ENCODE data around the gene CTSC. TPM values are rescaled to one million over a fixed set of nuclear protein-coding genes. Genes with fewer than 3 reads are reported as not detected.
"Not testable (repeated sequence)": the region's sequence is repeated elsewhere in the genome, so short reads cannot be mapped to it uniquely, and the experiment has no call there.

CTSC gene
- total RNA-seq, 1 donor from 2014 or later = 37.1 TPM

DNA sequence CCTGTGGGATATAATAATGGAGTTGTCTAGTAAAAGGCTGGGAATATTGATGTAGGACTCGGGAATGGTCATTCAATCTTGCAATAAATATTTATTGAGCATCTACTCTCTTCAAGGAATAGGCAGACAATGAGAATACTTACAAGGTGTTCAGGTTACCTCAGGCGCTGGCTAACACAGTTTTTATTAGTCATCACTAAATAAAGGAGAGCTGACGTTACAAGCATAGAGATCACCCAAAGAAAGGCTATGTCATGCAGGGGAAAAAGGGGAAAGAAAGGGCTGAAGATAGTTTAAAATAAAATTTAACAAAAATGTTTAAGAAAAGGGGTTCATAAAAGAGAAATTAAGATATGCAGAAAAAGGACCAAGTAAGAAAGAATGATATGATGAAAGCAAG is 15.8 kb upstream of the CTSC start:
- DNase-seq (ENCODE audit: low read depth) = no peak

DNA sequence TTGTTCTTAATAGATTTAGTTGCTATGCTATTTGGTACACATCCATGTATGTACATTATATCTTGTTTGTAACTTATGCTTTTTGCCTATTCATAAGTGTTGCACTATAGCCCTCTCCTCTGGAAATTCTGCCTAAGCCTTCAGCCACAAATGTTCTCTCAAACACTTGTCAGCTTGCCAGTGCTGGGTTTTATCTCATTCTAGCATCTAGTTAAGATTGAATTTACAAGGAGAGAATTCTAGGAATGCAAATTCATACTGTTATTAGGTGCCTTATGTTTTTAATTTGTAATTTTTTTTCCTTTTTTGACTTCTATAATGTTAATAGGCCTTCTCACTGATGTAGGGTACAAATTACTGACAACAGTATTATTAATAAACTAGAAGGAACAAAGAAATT is 14.6 kb upstream of the CTSC start:
- peak; percentile 43 for DNase-seq (ENCODE audit: low read depth)

DNA sequence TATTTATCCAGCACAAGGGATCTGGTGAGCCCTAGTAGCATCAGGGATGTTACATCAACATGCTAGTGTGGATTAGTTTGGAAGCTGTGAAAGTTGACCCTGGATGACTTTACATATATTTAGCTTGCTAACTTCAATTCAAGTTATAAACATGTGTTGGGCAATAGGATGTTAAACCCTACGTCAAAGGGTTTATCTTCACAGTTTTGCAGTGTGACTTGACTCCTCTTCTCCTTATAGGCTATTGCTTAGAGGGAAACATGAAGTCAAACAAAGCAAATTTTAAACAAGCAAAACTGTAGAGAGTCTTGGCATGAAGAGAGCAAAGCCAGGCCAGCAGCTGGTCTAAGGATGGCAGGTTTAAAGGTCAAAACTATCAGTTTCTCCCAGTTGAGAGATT is 11.3 kb upstream of the CTSC start:
- DNase-seq (ENCODE audit: low read depth) = no peak

- no peak for DNase-seq (ENCODE audit: low read depth)
Observed at GRCh38 chr11:88345949-88346348, 8.4 kb upstream of the CTSC start.

DNA sequence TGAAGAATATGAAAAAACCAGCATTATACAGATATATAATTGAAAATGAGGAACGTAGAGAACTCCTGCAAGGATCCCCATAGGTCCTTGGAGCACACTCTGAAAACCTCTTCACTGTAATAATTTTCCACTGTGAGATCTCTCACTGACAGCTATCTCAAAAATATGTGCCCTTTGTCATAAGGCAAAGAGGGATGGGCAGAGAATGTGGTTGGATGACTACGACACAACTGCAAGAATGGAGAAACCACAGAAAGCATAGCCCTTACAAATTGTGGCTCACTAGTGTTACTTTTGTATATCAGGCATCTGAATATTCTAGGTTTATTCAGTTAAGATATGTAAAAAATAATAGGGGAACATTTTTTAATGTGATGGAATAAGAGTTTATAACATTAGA is 7.9 kb upstream of the CTSC start:
- DNase-seq (ENCODE audit: low read depth) = peak; percentile 71

DNA sequence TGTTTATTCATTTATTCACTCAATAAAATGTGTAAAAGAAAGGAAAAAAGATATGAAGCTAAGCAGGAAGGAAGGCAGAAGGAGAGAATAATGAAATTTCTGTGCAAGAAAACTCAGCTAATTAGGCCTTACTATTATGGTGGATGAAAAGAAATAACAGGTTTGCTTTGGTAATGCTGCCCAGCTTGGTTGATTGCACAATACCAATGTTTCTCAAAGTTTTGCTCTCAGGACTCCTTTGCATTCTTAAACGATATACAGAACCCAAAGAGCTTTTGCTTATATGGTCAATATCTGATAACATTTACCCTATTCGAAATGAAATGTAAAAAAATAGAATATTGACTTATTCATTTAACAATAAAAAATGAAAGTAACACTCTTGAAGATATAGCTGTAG is 7.3 kb upstream of the CTSC start:
- no peak for DNase-seq (ENCODE audit: low read depth)

DNA sequence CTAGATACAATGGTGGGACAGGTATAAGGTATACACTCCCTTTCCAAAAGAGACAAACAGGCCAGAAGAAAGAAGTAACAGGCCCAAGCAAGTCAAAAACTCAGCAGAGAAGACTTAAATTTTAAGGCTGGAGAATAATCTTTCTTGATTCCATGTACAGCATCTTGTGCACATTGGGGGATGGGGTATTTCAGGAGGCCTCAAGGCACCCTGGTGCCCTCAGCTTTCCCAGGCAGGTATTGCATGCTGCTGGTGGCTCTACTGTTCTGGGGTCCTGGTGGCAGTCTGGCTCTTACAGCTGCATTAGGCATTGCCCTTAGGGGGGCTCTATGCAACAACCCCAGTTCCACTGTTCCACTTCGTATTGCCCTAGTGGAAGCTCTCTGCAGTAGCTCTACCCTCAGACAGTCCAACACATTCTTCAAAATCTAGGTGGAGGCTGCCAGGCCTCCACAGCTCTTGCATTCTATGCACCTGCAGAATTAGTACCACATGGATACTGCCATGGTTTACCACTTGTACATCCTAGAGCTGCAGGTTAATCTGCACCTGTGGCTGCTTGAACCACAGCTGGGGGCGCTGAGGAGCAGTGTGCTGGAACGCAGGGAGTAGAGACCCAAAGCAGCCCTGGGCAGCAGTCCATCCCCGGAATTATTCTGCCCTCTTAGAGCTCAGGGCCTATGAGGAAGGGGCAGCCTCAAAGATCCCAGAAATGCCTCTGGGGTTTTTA is 4.2 kb upstream of the CTSC start:
- DNase-seq (ENCODE audit: low read depth) = peak; percentile 28

GRCh38 chr11:88340366-88340935 is 2.9 kb upstream of the CTSC start:
- DNase-seq (ENCODE audit: low read depth) = no peak

- DNase-seq (ENCODE audit: low read depth) = peak; percentile 21
Observed at GRCh38 chr11:88337987-88338668, 592 bp upstream of the CTSC start.

GRCh38 chr11:88335284-88335683 is 2.3 kb downstream of the CTSC start:
- no peak for DNase-seq (ENCODE audit: low read depth)

DNA sequence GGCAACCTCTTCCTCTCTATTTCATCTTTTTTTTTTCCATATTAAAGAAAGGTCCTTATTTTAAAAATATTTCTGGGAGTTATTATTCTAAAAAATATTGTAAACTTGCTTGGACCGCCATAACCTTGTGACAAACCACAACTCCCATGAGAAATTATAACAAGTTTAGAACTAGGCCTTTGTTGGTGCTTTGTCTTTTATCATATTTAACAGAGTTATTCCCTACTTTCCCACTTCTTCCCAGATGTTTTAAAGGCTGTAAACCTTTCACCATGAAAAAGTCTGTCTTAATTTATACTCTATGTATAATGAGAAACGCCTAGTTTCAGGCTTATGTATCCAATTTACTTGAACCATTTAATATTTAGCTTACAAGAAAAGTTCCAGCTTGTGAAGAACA is 3.7 kb downstream of the CTSC start:
- DNase-seq (ENCODE audit: low read depth) = no peak

GRCh38 chr11:88332851-88333250 is 4.7 kb downstream of the CTSC start:
- no peak for DNase-seq (ENCODE audit: low read depth)

DNA sequence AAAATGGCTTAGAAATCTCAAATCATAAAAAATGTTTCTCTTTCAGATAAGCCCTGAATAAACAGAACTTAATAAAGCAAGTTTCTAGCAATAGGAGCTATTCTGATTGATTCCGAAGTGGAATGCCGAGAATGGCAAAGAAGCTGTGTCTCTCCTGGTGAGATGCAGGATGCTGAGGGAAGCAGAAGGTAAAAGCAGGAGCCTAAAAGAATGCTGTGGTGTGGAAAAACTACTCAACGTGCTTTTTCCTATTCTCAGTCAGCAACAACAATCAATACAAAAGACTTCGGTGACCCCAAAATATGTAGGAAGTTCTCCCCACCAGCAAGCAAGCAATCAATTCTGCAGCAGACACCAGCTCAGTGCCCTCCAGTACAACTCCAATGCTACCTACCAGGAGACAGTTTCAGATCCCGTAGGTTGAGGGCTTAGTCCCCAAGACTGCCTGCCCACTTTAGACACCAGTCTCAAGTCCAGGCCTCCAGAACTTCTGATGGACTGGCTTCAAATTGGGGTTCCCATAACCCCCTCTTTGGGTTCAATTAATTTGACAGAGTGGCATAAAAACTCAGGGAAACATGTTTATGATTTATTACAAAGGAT is 6.6 kb downstream of the CTSC start:
- no peak for DNase-seq (ENCODE audit: low read depth)

DNA sequence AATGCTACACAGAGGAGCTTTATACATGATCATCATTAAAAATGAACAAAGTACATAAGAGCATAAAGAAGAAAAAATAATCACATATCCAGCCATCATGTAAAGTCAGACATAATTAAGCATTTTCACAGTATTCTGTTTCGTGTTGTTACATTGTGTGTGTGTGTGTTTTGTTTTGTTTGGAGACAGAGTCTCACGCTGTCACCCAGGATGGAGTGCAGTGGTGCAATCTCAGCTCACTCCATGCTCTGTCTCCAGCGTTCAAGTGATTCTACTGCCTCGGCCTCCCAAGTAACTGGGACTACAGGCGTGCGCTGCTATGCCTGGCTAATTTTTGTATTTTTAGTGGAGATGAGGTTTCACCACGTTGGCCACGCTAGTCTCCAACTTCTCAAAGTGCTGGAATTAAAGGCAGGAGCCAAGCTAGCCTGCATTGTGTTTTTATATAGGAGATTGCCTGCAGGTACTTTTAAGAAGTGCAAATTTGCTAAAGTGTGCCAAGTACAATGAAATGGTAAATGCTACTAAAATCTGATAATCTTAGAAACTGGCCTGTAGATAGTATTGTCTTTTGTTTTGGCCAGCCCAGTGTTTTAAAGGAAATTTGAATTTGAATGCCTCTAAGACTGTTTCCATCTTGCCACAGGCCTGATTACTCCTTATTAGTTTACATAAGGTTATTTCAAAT is 7.8 kb downstream of the CTSC start:
- no peak for DNase-seq (ENCODE audit: low read depth)

DNA sequence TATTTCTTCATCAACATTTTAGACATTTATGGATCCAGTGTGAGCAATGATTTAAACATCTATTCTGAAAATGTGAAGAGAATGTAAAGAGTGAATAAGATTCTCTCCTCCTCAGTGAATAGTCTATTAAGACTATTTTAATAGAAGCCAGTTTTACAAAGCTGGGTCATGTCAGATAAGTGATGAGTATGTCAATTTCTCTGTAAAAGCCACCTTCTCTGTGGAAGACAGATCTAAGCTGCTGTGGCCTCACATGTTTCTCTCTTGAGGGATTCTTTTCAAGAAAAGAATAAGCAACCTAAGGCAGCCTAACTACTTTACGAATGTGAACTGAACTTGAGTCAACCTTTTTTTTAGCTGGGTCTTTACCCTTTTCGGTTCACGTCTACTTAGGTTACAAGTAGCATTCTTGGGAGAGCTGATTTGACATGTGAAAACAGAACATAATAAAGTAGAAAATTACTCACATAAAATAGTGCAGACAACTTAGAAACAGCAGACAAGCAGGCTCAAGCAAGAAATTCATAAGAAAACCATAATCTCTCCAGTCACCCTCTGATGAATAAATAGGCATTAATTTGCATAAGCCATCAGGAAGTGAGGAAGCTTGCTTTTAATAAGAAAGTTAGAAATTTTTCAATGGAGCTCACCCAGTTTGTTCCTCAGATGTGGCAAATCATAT is 9.9 kb downstream of the CTSC start:
- DNase-seq (ENCODE audit: low read depth) = no peak

GRCh38 chr11:88327061-88327460 is 10.5 kb downstream of the CTSC start:
- DNase-seq (ENCODE audit: low read depth) = no peak

DNA sequence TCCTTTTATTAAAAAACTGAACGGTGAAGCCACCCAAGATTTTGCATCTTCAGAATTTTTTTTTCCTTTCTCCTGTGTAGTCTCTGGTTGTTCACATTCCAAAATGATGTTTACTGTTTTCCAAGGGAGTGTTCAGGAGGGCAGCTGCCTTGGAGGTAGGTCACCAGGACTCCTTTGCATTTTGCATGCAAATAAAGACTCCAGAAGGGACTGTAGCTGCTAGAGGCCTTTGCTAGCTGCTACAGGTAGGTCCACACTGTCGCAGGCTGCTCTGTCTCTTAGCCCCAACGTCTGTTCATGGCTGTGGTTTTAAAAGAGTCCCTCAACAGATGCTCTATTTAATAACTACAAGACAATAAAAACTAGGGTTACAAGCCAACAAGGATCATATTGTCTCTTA is 11.4 kb downstream of the CTSC start:
- no peak for DNase-seq (ENCODE audit: low read depth)

GRCh38 chr11:88324562-88325345 is 12.8 kb downstream of the CTSC start:
- no peak for DNase-seq (ENCODE audit: low read depth)

DNA sequence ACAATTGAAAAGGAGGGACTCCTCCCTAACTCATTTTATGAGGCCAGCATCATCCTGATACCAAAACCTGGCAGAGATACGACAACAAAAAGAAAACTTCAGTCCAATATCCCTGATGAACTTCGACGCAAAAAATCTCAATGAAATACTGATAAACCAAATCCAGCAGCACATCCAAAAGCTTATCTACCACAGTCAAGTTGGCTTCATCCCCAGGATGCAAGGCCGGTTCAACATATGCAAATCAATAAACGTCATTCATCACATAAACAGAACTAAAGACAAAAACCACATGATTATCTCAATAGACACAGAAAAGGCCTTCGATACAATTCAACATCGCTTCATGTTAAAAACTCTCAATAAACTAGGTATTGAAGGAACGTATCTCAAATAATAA is 14.7 kb downstream of the CTSC start:
- DNase-seq (ENCODE audit: low read depth) = not testable (repeated sequence)

- DNase-seq (ENCODE audit: low read depth) = not testable (repeated sequence)
Observed at GRCh38 chr11:88321412-88321811, 16.1 kb downstream of the CTSC start.
